ENCODE data around the gene HCRT. TPM values are rescaled to one million over a fixed set of nuclear protein-coding genes. Genes with fewer than 3 reads are reported as not detected.

Gene HCRT
- total RNA-seq, 4 donors from 2014 or later, result not detected

DNA sequence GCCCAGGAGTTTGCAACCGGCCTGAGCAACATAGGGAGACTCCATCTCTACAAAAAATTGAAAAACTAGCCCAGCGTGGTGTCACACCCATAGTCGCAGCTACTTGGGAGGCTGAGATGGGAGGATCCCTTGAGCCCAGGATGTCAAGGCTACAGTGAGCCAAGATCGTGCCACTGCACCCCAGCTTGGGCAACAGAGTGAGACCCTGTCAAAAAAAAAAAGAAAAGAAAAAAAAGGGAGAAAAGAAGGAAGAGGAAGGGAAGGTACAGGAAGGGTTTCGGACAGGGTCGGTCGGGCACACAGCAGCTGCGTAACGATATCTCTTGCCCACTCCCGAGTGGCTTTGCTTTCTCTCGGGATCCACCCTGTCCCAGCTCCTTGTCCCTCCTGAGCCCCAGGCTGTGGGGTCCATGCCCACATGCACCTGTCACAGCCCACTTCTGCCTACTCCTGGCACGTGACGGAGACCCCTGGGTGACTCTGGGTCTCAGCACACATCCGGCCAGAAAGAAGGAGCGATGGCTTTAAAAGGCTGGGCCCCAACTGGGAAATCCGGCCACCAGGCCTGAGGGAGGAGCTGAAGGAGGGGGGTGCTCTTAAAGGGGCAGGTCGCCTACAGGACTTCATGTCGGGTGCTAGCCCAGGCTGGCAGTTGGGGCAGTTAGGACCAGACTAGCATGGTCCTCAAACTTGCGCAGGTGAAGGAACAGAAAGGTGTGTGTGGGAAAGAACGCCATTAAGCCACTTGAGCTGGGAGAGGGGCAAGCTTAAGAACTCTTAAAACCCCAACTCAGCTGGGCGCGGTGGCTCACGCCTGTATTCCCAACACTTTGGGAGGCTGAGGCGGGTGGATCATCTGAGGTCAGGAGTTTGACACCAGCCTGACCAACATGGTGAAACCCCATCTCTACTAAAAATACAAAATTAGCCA is 9.0 kb upstream of the HCRT start, which contains the start of gene GHDC:
Gene GHDC, minus strand, starts transcription at position 526 of the 931 bp plus-strand sequence. CDS start 913 bp downstream, outside the sequence.
- Histone ChIP-seq H3K4me1 (peaks cover 16 to 20% (median 19%) of the 10 kb centered on the region in 4 donors), H3K36me3 (no peaks in the 10 kb centered on the region), H3K9me3 (no peaks in the 10 kb centered on the region), H3K27me3 (no peaks in the 10 kb centered on the region), H3K27ac (peak within 1 kb of the TSS; percentile 82 to 92 (median 88)), H3K4me3 (peak within 1 kb of the TSS; percentile 75 to 97 (median 76))
- DNase-seq, result peak; percentile 92
- 0 to 17% methylated on average over 2 to 24 of the region's 24 CpGs for WGBS, 2 donors (ENCODE audit: low coverage in 1 of 2)
- TF ChIP-seq EP300 (IDR thresholded peaks at IDR 0.05; ENCODE audit: low read depth) (no peak), POLR2A (IDR thresholded peaks at IDR 0.05) (no peak), POLR2AphosphoS5 (IDR thresholded peaks at IDR 0.05) (peak; percentile 25 to 69 (median 54))
- TF ChIP-seq, protein P1, sequence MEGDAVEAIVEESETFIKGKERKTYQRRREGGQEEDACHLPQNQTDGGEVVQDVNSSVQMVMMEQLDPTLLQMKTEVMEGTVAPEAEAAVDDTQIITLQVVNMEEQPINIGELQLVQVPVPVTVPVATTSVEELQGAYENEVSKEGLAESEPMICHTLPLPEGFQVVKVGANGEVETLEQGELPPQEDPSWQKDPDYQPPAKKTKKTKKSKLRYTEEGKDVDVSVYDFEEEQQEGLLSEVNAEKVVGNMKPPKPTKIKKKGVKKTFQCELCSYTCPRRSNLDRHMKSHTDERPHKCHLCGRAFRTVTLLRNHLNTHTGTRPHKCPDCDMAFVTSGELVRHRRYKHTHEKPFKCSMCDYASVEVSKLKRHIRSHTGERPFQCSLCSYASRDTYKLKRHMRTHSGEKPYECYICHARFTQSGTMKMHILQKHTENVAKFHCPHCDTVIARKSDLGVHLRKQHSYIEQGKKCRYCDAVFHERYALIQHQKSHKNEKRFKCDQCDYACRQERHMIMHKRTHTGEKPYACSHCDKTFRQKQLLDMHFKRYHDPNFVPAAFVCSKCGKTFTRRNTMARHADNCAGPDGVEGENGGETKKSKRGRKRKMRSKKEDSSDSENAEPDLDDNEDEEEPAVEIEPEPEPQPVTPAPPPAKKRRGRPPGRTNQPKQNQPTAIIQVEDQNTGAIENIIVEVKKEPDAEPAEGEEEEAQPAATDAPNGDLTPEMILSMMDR (IDR thresholded peaks at IDR 0.05), result no peak
- in situ Hi-C loops (cut with MboI; ENCODE audit: low pct_ligation_motif_present in 1 of 4, low pct_unique_long_range_greater_than_20kb in 1 of 4, low sequenced_read_pairs in 3 of 4), result no loop called here
- intact Hi-C loops (cut with DNase I; ENCODE audit: low total_unique reads), result no loop called here

DNA sequence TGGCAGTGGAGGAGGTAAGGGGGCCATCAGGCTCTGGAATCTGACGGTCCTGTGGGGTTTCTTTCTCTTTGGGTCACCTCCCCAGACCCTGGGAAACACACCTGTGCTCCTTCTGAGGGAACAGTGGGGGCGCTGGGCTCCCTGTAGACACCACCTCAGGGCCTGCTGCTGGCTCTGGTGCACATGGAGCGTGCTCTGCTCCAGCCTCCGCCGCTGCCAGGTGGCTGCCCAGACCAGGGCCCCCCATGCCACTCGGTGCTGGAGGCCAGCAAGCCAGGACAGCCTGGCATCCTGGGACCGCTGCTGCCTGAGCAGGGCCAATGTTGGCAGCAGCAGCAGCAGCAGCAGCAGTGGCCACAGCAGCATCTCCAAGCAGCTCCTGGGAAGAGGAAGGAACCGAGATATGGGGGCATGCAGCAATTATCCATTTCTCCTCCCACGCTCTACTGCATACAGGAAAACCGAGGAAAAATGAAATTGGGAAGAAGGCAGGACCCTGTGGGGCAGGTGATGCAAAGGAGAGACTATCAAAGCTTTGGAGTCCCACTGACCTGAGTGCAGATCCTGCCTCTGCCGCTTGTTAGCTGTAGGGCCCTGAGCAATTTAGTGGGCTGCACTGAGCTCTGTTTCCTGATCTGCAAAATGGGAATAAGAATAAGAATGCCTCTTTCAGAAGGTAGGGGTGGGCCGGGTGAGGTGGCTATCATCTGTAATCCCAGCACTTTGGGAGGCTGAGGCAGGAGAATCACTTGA is 8.1 kb upstream of the HCRT start:
- TF ChIP-seq POLR2A (IDR thresholded peaks at IDR 0.05) (no peak), POLR2AphosphoS5 (IDR thresholded peaks at IDR 0.05) (no peak), EP300 (IDR thresholded peaks at IDR 0.05; ENCODE audit: low read depth) (no peak)
- TF ChIP-seq, protein P1 (IDR thresholded peaks at IDR 0.05), result no peak
- Histone ChIP-seq H3K27me3 (no peaks in the 10 kb centered on the region), H3K4me3 (peak overlapping the region; percentile 75 to 97 (median 76)), H3K36me3 (no peaks in the 10 kb centered on the region), H3K27ac (peak overlapping the region; percentile 82 to 92 (median 88)), H3K9me3 (no peaks in the 10 kb centered on the region), H3K4me1 (peaks cover 16 to 20% (median 19%) of the 10 kb centered on the region in 4 donors)
- DNase-seq, result no peak
- WGBS, 2 donors (ENCODE audit: low coverage in 1 of 2), result 76% methylated on average over 12 of the region's 12 CpGs; no CpG with 5 or more reads in 1 of the 2 donors
- intact Hi-C loops (cut with DNase I; ENCODE audit: low total_unique reads), result no loop called here
- in situ Hi-C loops (cut with MboI; ENCODE audit: low pct_ligation_motif_present in 1 of 4, low pct_unique_long_range_greater_than_20kb in 1 of 4, low sequenced_read_pairs in 3 of 4), result no loop called here

DNA sequence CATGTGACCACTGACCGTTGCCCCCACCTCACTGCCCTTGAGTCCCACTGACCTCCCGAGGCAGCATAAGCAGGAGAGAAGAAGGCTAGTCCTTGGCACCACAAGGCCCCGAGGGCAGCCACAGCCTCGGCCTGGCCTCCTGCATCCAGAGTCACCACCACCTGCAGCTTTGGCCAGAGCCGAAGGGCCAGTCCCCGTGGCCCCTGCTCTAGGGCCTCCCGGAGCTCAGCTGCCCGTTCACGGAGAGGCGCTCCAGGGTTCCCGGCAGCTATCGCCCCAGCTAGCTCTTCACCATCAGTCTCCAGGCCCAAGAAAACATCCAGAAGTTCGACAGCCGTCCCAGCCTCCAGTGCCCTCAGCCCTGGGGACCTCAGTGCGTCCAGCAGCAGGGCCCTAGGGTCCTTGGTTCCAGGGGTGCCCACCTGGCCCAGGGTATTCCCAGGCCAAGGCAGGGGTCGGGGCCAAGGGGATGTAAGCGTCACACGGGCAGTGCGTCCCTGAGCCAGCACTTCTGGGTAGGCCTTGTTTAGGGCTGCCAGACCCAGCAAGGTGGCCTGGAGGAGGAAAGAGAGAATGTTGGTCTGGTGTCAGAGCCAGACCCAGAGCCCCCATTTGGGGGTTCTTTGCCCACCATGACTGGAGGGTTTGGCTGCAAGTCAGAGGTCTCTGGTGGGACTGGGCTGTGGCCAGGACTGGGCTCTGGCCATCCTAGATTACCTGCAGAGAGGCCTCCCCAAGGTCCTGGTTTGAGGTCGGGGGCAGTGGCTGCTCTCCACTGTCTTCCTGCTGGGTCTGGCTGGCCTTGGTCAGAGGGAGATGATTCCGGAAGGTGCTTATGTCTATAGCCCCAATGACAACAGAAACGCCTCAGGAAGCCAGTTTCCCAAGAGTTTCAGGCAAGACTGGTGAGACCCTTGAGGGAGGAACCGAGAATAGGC is 7.2 kb upstream of the HCRT start:
- Histone ChIP-seq H3K27ac (no peak overlapping the region), H3K4me1 (peaks cover 16 to 20% (median 19%) of the 10 kb centered on the region in 4 donors), H3K27me3 (no peaks in the 10 kb centered on the region), H3K9me3 (no peaks in the 10 kb centered on the region), H3K4me3 (no peak overlapping the region), H3K36me3 (no peaks in the 10 kb centered on the region)
- intact Hi-C loops (cut with DNase I; ENCODE audit: low total_unique reads) (no loop called here), in situ Hi-C loops (cut with MboI; ENCODE audit: low pct_ligation_motif_present in 1 of 4, low pct_unique_long_range_greater_than_20kb in 1 of 4, low sequenced_read_pairs in 3 of 4) (no loop called here)
- TF ChIP-seq, protein P1 (IDR thresholded peaks at IDR 0.05), result no peak
- TF ChIP-seq POLR2A (IDR thresholded peaks at IDR 0.05), result no peak
- TF ChIP-seq EP300 (IDR thresholded peaks at IDR 0.05; ENCODE audit: low read depth), result no peak
- TF ChIP-seq POLR2AphosphoS5 (IDR thresholded peaks at IDR 0.05), result no peak
- DNase-seq, result no peak
- 90% methylated on average over 23 of the region's 23 CpGs; no CpG with 5 or more reads in 1 of the 2 donors for whole genome bisulfite sequencing, 2 donors (ENCODE audit: low coverage in 1 of 2)

Data from transverse colon (tissue), 4 donors.